Duodenal mucosa (tissue), 2 donors: ENCODE results near the gene PMPCA.

ENCODE experiments used
- H3K27ac ChIP-seq: one replicate; pipeline ENCODE4 v1.7.0; 2013; ENCODE audit warnings: low read depth, low read length
- H3K27me3 ChIP-seq, 2 donors: one replicate each; pipeline ENCODE4 v1.7.0; 2013; ENCODE audit warnings: low read length in 2 of 2, control low read depth in 1 of 2; ENCODE audit not compliant: insufficient read depth in 2 of 2, control insufficient read depth in 1 of 2
- H3K36me3 ChIP-seq, 2 donors: one replicate each; pipeline ENCODE4 v1.7.0; 2013; ENCODE audit warnings: low read length in 2 of 2, control low read depth in 1 of 2; ENCODE audit not compliant: insufficient read depth in 2 of 2, control insufficient read depth in 1 of 2
- H3K4me1 ChIP-seq, 2 donors: one replicate each; pipeline ENCODE4 v1.7.0; 2013; ENCODE audit warnings: low read length in 2 of 2, control low read depth in 1 of 2; ENCODE audit not compliant: insufficient read depth in 2 of 2, control insufficient read depth in 1 of 2
- H3K4me3 ChIP-seq, 2 donors: one replicate each; pipeline ENCODE4 v1.7.0; 2013; ENCODE audit warnings: low read length in 2 of 2, low read depth in 1 of 2
- H3K9ac ChIP-seq, 2 donors: one replicate each; pipeline ENCODE4 v1.7.0; 2013; ENCODE audit warnings: low read length in 2 of 2, low read depth in 1 of 2
- H3K9me3 ChIP-seq, 2 donors: one replicate each; pipeline ENCODE4 v1.7.0; 2013; ENCODE audit warnings: low read length in 2 of 2, control low read depth in 1 of 2; ENCODE audit not compliant: control insufficient read depth in 1 of 2

PMPCA gene

GRCh38 chr9:136433043-136433715 is 22.7 kb downstream of the PMPCA start:
- no peak overlapping the region for H3K4me3 ChIP-seq
- H3K36me3 ChIP-seq, result peaks cover 5 to 43% of the 10 kb centered on the region in 2 donors
- no peaks in the 10 kb centered on the region for H3K27me3 ChIP-seq
- no peak overlapping the region for H3K27ac ChIP-seq
- no peaks in the 10 kb centered on the region for H3K9me3 ChIP-seq
- no peak overlapping the region for H3K9ac ChIP-seq
- H3K4me1 ChIP-seq, result peaks cover 12 to 15% of the 10 kb centered on the region in 2 donors

- no peak overlapping the region for H3K27ac ChIP-seq
- H3K36me3 ChIP-seq, result peaks cover 5 to 38% of the 10 kb centered on the region in 2 donors
- peaks cover 19 to 20% of the 10 kb centered on the region in 2 donors for H3K4me1 ChIP-seq
- H3K27me3 ChIP-seq, result no peaks in the 10 kb centered on the region
- no peaks in the 10 kb centered on the region for H3K9me3 ChIP-seq
- no peak overlapping the region for H3K4me3 ChIP-seq
- H3K9ac ChIP-seq, result no peak overlapping the region
Observed at GRCh38 chr9:136433849-136434579, 23.6 kb downstream of the PMPCA start.

GRCh38 chr9:136434580-136435169 is 24.2 kb downstream of the PMPCA start:
- Histone ChIP-seq H3K27me3 (no peaks in the 10 kb centered on the region), H3K4me3 (no peak overlapping the region), H3K36me3 (peaks cover 5 to 32% of the 10 kb centered on the region in 2 donors), H3K9me3 (no peaks in the 10 kb centered on the region), H3K27ac (no peak overlapping the region), H3K4me1 (peaks cover 19 to 20% of the 10 kb centered on the region in 2 donors), H3K9ac (no peak overlapping the region)

GRCh38 chr9:136436055-136436634 is 25.7 kb downstream of the PMPCA start:
- H3K36me3 ChIP-seq, result peaks cover 6 to 27% of the 10 kb centered on the region in 2 donors
- H3K4me3 ChIP-seq, result no peak overlapping the region
- H3K4me1 ChIP-seq, result peaks cover 23 to 25% of the 10 kb centered on the region in 2 donors
- H3K9ac ChIP-seq, result no peak overlapping the region
- H3K27me3 ChIP-seq, result no peaks in the 10 kb centered on the region
- H3K27ac ChIP-seq, result no peak overlapping the region
- H3K9me3 ChIP-seq, result no peaks in the 10 kb centered on the region

- peak overlapping the region in 1 of 2 donors; percentile 15 for H3K9ac ChIP-seq
- peak overlapping the region; percentile 32 to 85 for H3K4me3 ChIP-seq
- H3K36me3 ChIP-seq, result peaks cover 16 to 33% of the 10 kb centered on the region in 2 donors
- H3K9me3 ChIP-seq, result no peaks in the 10 kb centered on the region
- H3K27ac ChIP-seq, result no peak overlapping the region
- H3K27me3 ChIP-seq, result no peaks in the 10 kb centered on the region
- H3K4me1 ChIP-seq, result peaks cover 23 to 25% of the 10 kb centered on the region in 2 donors
Observed at GRCh38 chr9:136437430-136437829, 27.0 kb downstream of the PMPCA start.

GRCh38 chr9:136437839-136438547 is 27.5 kb downstream of the PMPCA start:
- Histone ChIP-seq H3K4me1 (peaks cover 23 to 25% of the 10 kb centered on the region in 2 donors), H3K4me3 (peak overlapping the region; percentile 77 to 85), H3K9ac (peak overlapping the region; percentile 62 to 70), H3K9me3 (no peaks in the 10 kb centered on the region), H3K36me3 (peaks cover 16 to 33% of the 10 kb centered on the region in 2 donors), H3K27ac (no peak overlapping the region), H3K27me3 (no peaks in the 10 kb centered on the region)

GRCh38 chr9:136438548-136439480 is 28.4 kb downstream of the PMPCA start:
- H3K27me3 ChIP-seq, result no peaks in the 10 kb centered on the region
- no peaks in the 10 kb centered on the region for H3K9me3 ChIP-seq
- no peak overlapping the region for H3K27ac ChIP-seq
- H3K9ac ChIP-seq, result peak overlapping the region; percentile 62 to 70
- peaks cover 18 to 40% of the 10 kb centered on the region in 2 donors for H3K36me3 ChIP-seq
- H3K4me3 ChIP-seq, result peak overlapping the region; percentile 77 to 85
- peaks cover 23 to 25% of the 10 kb centered on the region in 2 donors for H3K4me1 ChIP-seq

GRCh38 chr9:136439481-136440408 is 29.3 kb downstream of the PMPCA start, which contains the start of gene INPP5E:
TSS of gene INPP5E (minus strand) at chr9:136439845. CDS start at chr9:136439419, 426 bp downstream.
- Histone ChIP-seq H3K27ac (no peak within 1 kb of the TSS), H3K27me3 (no peaks in the 10 kb centered on the region)

More at GRCh38 chr9:136439481-136440408, 29.3 kb downstream of the PMPCA start, which contains the start of gene INPP5E:
- peaks cover 23 to 25% of the 10 kb centered on the region in 2 donors for H3K4me1 ChIP-seq
- H3K4me3 ChIP-seq, result peak within 1 kb of the TSS; percentile 77 to 85
- peaks cover 24 to 50% of the 10 kb centered on the region in 2 donors for H3K36me3 ChIP-seq
- H3K9me3 ChIP-seq, result no peaks in the 10 kb centered on the region
- H3K9ac ChIP-seq, result peak within 1 kb of the TSS; percentile 62 to 70
